ENCODE data around the gene DOCK3. TPM values are rescaled to one million over a fixed set of nuclear protein-coding genes. Genes with fewer than 3 reads are reported as not detected.

The DOCK3 gene
- total RNA-seq, 1 donor from 2014 or later, result 10.0 TPM

GRCh38 chr3:50671331-50671730 is 3.4 kb upstream of the DOCK3 start:
- H3K36me3 Mint-ChIP-seq (ENCODE audit: insufficient read depth), result no peaks in the 10 kb centered on the region
- no peak overlapping the region for H3K27ac Mint-ChIP-seq
- H3K4me1 Mint-ChIP-seq (ENCODE audit: low read depth), result peaks cover 7% of the 10 kb centered on the region
- DNase-seq (ENCODE audit: low spot score, unreplicated experiment), result no peak
- H3K9me3 Mint-ChIP-seq (ENCODE audit: low read depth), result no peaks in the 10 kb centered on the region
- H3K4me3 Mint-ChIP-seq (ENCODE audit: low read depth), result no peak overlapping the region
- H3K27me3 Mint-ChIP-seq, result peaks cover 57% of the 10 kb centered on the region
- TF ChIP-seq, protein P1, sequence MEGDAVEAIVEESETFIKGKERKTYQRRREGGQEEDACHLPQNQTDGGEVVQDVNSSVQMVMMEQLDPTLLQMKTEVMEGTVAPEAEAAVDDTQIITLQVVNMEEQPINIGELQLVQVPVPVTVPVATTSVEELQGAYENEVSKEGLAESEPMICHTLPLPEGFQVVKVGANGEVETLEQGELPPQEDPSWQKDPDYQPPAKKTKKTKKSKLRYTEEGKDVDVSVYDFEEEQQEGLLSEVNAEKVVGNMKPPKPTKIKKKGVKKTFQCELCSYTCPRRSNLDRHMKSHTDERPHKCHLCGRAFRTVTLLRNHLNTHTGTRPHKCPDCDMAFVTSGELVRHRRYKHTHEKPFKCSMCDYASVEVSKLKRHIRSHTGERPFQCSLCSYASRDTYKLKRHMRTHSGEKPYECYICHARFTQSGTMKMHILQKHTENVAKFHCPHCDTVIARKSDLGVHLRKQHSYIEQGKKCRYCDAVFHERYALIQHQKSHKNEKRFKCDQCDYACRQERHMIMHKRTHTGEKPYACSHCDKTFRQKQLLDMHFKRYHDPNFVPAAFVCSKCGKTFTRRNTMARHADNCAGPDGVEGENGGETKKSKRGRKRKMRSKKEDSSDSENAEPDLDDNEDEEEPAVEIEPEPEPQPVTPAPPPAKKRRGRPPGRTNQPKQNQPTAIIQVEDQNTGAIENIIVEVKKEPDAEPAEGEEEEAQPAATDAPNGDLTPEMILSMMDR (IDR thresholded peaks at IDR 0.05; ENCODE audit: unreplicated experiment), result no peak

DNA sequence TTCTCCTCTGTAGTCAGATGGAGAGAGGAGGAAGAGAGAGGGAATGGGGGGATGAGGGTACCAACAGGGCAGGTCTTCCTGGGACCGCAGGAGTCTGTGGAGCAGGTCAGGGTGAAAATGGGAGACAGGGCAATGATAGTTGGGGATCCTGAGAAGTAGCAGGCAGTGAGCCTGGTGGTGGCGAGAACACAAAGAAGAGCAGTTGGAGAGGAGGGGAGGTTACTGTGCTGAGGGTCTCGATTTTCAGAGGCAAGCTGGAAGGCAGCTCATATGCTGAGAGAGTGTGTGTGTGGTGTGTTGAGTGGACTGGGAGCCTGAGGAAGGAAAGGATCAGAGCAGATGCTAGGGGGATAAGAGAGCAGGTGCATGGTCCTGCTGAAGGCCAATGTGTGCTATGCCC is 2.1 kb upstream of the DOCK3 start:
- peak overlapping the region; percentile 20 for H3K4me3 Mint-ChIP-seq (ENCODE audit: low read depth)

GRCh38 chr3:50673931-50674330 is 796 bp upstream of the DOCK3 start:
- Mint-ChIP-seq H3K9me3 (ENCODE audit: low read depth) (no peaks in the 10 kb centered on the region), H3K4me1 (ENCODE audit: low read depth) (peaks cover 8% of the 10 kb centered on the region), H3K27me3 (peaks cover 47% of the 10 kb centered on the region), H3K27ac (peak overlapping the region; percentile 5), H3K36me3 (ENCODE audit: insufficient read depth) (no peaks in the 10 kb centered on the region), H3K4me3 (ENCODE audit: low read depth) (peak overlapping the region; percentile 66)
- TF ChIP-seq, protein P1 (IDR thresholded peaks at IDR 0.05; ENCODE audit: unreplicated experiment), result no peak
- no peak for DNase-seq (ENCODE audit: low spot score, unreplicated experiment)

More for the DNA sequence above, 2.1 kb upstream of the DOCK3 start:
- H3K36me3 Mint-ChIP-seq (ENCODE audit: insufficient read depth), result no peaks in the 10 kb centered on the region
- no peak for DNase-seq (ENCODE audit: low spot score, unreplicated experiment)
- H3K27ac Mint-ChIP-seq, result no peak overlapping the region
- TF ChIP-seq, protein P1 (IDR thresholded peaks at IDR 0.05; ENCODE audit: unreplicated experiment), result no peak
- H3K9me3 Mint-ChIP-seq (ENCODE audit: low read depth), result no peaks in the 10 kb centered on the region
- peaks cover 8% of the 10 kb centered on the region for H3K4me1 Mint-ChIP-seq (ENCODE audit: low read depth)
- H3K27me3 Mint-ChIP-seq, result peaks cover 54% of the 10 kb centered on the region

DNA sequence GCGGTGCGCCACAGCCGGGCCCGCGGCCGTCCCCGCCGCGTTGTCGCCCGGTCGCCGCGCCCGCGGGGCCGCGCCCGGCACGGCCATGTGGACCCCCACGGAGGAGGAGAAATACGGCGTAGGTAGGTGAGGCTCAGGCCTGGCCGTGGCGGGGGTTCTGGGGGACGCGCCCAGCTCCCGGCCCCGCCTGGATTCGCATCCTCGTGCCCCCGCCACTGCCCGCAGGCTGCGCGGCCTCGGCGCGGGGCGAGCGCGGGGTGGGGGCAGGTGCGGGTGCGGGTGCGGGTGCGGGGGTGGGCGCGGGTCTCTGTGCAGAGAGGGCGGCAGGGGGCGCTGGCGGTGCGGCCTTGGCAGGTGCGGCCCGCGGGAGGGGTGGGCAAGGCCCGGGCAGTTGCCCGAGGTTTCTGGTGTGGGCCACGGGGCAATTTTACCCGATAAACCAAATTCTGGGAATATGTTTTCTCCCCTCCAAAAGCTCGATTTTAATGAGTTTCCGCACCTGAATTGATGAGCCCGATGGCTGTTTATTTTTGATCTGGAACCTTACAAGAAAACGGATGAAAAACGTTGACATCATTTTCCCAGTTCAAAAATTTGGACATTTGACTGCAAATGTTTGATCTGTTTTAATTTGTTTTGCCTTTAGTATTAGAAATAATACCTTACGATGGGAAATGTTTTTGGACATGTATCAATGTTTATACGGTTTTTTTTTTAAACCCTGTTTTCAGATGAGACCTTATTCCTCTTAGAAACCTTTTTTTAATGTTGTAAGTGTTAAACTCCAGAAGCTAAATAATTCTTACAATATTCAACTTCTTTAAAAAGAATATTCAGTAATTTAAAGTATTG is 678 bp downstream of the DOCK3 start:
- DNase-seq (ENCODE audit: low spot score, unreplicated experiment), result peak; percentile 78
- TF ChIP-seq, protein P1 (IDR thresholded peaks at IDR 0.05; ENCODE audit: unreplicated experiment), result peak; percentile 72
- H3K4me1 Mint-ChIP-seq (ENCODE audit: low read depth), result peaks cover 8% of the 10 kb centered on the region
- H3K4me3 Mint-ChIP-seq (ENCODE audit: low read depth), result peak overlapping the region; percentile 74
- no peaks in the 10 kb centered on the region for H3K36me3 Mint-ChIP-seq (ENCODE audit: insufficient read depth)
- no peaks in the 10 kb centered on the region for H3K9me3 Mint-ChIP-seq (ENCODE audit: low read depth)
- H3K27me3 Mint-ChIP-seq, result peaks cover 45% of the 10 kb centered on the region
- H3K27ac Mint-ChIP-seq, result peak overlapping the region; percentile 50

DNA sequence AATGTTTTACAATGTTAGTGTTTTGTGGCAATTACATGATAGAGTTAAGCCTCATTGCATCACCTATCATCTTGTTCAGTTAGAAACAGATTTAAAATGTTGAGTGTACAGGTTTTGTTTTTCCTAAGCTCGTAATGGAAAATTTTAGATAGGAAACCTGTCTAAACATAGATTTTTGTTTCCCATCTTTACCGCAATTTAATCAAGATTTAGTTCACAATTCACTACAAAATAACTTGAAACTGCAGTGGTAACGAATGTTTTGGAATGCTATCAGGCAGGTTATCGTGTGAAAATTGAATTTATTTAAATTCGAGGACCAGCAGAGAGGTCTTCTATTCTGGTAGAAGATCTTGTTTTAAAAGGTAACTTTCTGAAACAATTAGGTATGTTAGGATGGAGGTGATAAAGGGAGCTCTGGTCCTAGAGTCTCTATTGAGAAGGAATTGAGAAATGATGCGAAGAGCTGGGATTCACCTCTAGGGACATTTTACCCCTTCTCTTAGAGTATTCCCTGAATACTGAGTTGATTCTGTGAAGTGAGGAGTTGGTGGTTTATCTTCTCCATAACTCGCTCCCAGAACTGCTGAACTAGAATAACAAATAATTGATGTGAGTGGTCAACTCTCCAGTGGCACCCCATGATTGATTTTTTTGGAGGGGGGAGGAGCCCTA is 1.4 kb downstream of the DOCK3 start:
- Mint-ChIP-seq H3K9me3 (ENCODE audit: low read depth) (no peaks in the 10 kb centered on the region), H3K36me3 (ENCODE audit: insufficient read depth) (no peaks in the 10 kb centered on the region), H3K27ac (no peak overlapping the region), H3K4me1 (ENCODE audit: low read depth) (peaks cover 8% of the 10 kb centered on the region), H3K4me3 (ENCODE audit: low read depth) (peak overlapping the region; percentile 64), H3K27me3 (peaks cover 39% of the 10 kb centered on the region)
- no peak for DNase-seq (ENCODE audit: low spot score, unreplicated experiment)
- TF ChIP-seq, protein P1 (IDR thresholded peaks at IDR 0.05; ENCODE audit: unreplicated experiment), result no peak
